Osteoblast (primary cell): ENCODE results near the gene RFFL. TPM values are rescaled to one million over a fixed set of nuclear protein-coding genes. Genes with fewer than 3 reads are reported as not detected.
A peak's percentile ranks its signal among the peaks of the same experiment; 100 is the strongest.
"Not testable (repeated sequence)": the region's sequence is repeated elsewhere in the genome, so short reads cannot be mapped to it uniquely, and the experiment has no call there.

Experiments used
- DNase-seq: peaks from one replicate; pipeline ENCODE4 v3.0.0; 2011; ENCODE audit warnings: low spot score, mixed read lengths; ENCODE audit not compliant: insufficient read length; ENCODE audit errors: missing footprints
- H2AFZ ChIP-seq: 2 replicates; pipeline ENCODE4 v1.6.0; 2011; ENCODE audit warnings: mild to moderate bottlenecking, low read length
- H3K27ac ChIP-seq: 2 replicates; pipeline ENCODE4 v1.5.1; 2011; ENCODE audit warnings: mild to moderate bottlenecking, low read depth, low read length, moderate library complexity
- H3K27me3 ChIP-seq: 2 replicates; pipeline ENCODE4 v1.6.0; 2012; ENCODE audit warnings: mild to moderate bottlenecking, control low read depth, inconsistent platforms, low read length, moderate library complexity; ENCODE audit not compliant: insufficient read depth
- H3K36me3 ChIP-seq: 2 replicates; pipeline ENCODE4 v1.5.1; 2011; ENCODE audit warnings: mild to moderate bottlenecking, low read length, control low read depth, moderate library complexity; ENCODE audit not compliant: insufficient read depth
- H3K4me1 ChIP-seq: 2 replicates; pipeline ENCODE4 v1.5.1; 2011; ENCODE audit warnings: mild to moderate bottlenecking, low read length, control low read depth, moderate library complexity; ENCODE audit not compliant: insufficient read depth
- H3K4me2 ChIP-seq: 2 replicates; pipeline ENCODE4 v1.6.0; 2011; ENCODE audit warnings: mild to moderate bottlenecking, low read length; ENCODE audit not compliant: insufficient read depth
- H3K4me3 ChIP-seq: fragments of 200-600 bp; sonication (generic); 3 replicates; pipeline ENCODE4 v1.5.1; 2012; ENCODE audit warnings: mild to moderate bottlenecking, low read length, inconsistent platforms; ENCODE audit not compliant: insufficient read depth
- H3K79me2 ChIP-seq: 2 replicates; pipeline ENCODE4 v1.6.0; 2012; ENCODE audit warnings: mild to moderate bottlenecking, low read length, control low read depth, inconsistent platforms; ENCODE audit not compliant: insufficient read depth
- H3K9me3 ChIP-seq: 2 replicates; pipeline ENCODE4 v1.5.1; 2011; ENCODE audit warnings: low read depth, low read length, control low read depth
- H4K20me1 ChIP-seq: 2 replicates; pipeline ENCODE4 v1.6.0; 2012; ENCODE audit warnings: mild to moderate bottlenecking, low read length, control low read depth; ENCODE audit not compliant: insufficient read depth
- CTCF ChIP-seq: IDR thresholded peaks from 2 replicates; pipeline ENCODE4 v1.5.1; 2011; ENCODE audit warnings: mild to moderate bottlenecking, low read depth, low read length, moderate library complexity; ENCODE audit errors: extremely low read depth
- total RNA-seq: library from RNA; depleted of rRNA; stranded (reverse); fragments of >200 nt; gene quantifications from 2 replicates; pipeline ENCODE4 v1.2.3, GENCODE V29; 2012

Gene RFFL
- total RNA-seq, 1 donor: 15.2 TPM

- DNase-seq: no peak
- no peak overlapping the region for H3K27ac ChIP-seq
- no peaks in the 10 kb centered on the region for H4K20me1 ChIP-seq
- no peak for TF ChIP-seq CTCF
- H3K36me3 ChIP-seq: peaks cover 9% of the 10 kb centered on the region
- peaks cover 11% of the 10 kb centered on the region for H3K4me1 ChIP-seq
- no peak overlapping the region for H2AFZ ChIP-seq
- no peak overlapping the region for H3K4me3 ChIP-seq
- no peaks in the 10 kb centered on the region for H3K9me3 ChIP-seq
- H3K27me3 ChIP-seq: no peaks in the 10 kb centered on the region
- H3K79me2 ChIP-seq: no peaks in the 10 kb centered on the region
- no peak overlapping the region for H3K4me2 ChIP-seq
Observed at GRCh38 chr17:35095741-35096140, 32.2 kb upstream of the RFFL start.

GRCh38 chr17:35094902-35095301 is 31.4 kb upstream of the RFFL start:
- Histone ChIP-seq H3K27ac (peak overlapping the region; percentile 37), H4K20me1 (no peaks in the 10 kb centered on the region), H3K4me1 (peaks cover 11% of the 10 kb centered on the region), H3K9me3 (no peaks in the 10 kb centered on the region), H3K4me2 (no peak overlapping the region), H3K36me3 (peaks cover 5% of the 10 kb centered on the region), H2AFZ (peak overlapping the region; percentile 75), H3K27me3 (no peaks in the 10 kb centered on the region), H3K4me3 (no peak overlapping the region), H3K79me2 (no peaks in the 10 kb centered on the region)
- peak; percentile 86 for DNase-seq
- TF ChIP-seq CTCF: no peak

- not testable (repeated sequence) for H3K27ac ChIP-seq, H2AFZ ChIP-seq, DNase-seq, H3K4me2 ChIP-seq, H4K20me1 ChIP-seq, H3K36me3 ChIP-seq, H3K4me3 ChIP-seq, H3K9me3 ChIP-seq, H3K27me3 ChIP-seq
- peaks cover 18% of the 10 kb centered on the region for H3K4me1 ChIP-seq
- peaks cover 32% of the 10 kb centered on the region for H3K79me2 ChIP-seq
Observed at GRCh38 chr17:35090707-35091106, 27.2 kb upstream of the RFFL start.

- peak; percentile 69 for DNase-seq
- Histone ChIP-seq H3K27me3 (no peaks in the 10 kb centered on the region), H2AFZ (peak overlapping the region; percentile 86), H3K4me2 (peak overlapping the region; percentile 64), H3K9me3 (no peaks in the 10 kb centered on the region), H3K36me3 (no peaks in the 10 kb centered on the region), H3K27ac (peak overlapping the region; percentile 81), H3K4me1 (peaks cover 17% of the 10 kb centered on the region), H4K20me1 (no peaks in the 10 kb centered on the region), H3K79me2 (peaks cover 40% of the 10 kb centered on the region), H3K4me3 (peak overlapping the region; percentile 71)
- peak; percentile 18 for TF ChIP-seq CTCF
Observed at GRCh38 chr17:35089586-35090296, 26.2 kb upstream of the RFFL start.
